K562 (cell line): ENCODE results near the gene SRPX. TPM values are rescaled to one million over a fixed set of nuclear protein-coding genes. Genes with fewer than 3 reads are reported as not detected.

Experiments used
- ATAC-seq: fragments of 200-7000 bp; cut with Tn5 transposase; 3 replicates; pipeline ENCODE4 v1.9.1; 2020; ENCODE audit warnings: moderate library complexity
- BruUV-seq: library from RNA; stranded (reverse); fragments of 400-500 nt; replicated peaks from 2 replicates; lab custom pipeline; 2021; lab: Mats Ljungman, UMichigan
- CTCF ChIA-PET: fragments of 300-600 bp; formaldehyde crosslinking; extraction: SDS; loops from one replicate; lab custom pipeline; 2021; ENCODE audit warnings: low intra/inter-chr PET ratio; lab: Yijun Ruan, JAX
- POLR2A ChIA-PET: fragments of 300-600, 350-650 bp; sonication (Branson Sonifier 250); formaldehyde crosslinking; extraction: SDS; loops from one replicate; lab custom pipeline; 2021; ENCODE audit warnings: antibody characterized with exemption, inconsistent platforms; lab: Yijun Ruan, JAX
- DNase-seq, 4 experiments: peaks; one replicate each; pipeline versions ENCODE4 v3.0.0 to v3.0.0-alpha.2; 2011 to 2018; ENCODE audit warnings: low spot score in 3 of 4, mixed read lengths in 3 of 4; ENCODE audit errors: extremely low read depth in 1 of 4
- FAIRE-seq: peaks from 2 replicates; lab custom pipeline; 2011; peaks lifted over from hg19 to GRCh38; lab: Jason Lieb, UNC
- H2AFZ ChIP-seq: 2 replicates; pipeline ENCODE4 v1.6.0; 2011; ENCODE audit warnings: low read depth, low read length, control low read depth, inconsistent platforms
- H3K27ac ChIP-seq: fragments of 200-600 bp; 3 replicates; pipeline ENCODE4 v1.8.0; 2011; ENCODE audit warnings: low read depth, mild to moderate bottlenecking, control low read depth, inconsistent platforms, low read length, moderate library complexity, mixed read lengths; ENCODE audit errors: extremely low read depth
- H3K27me3 ChIP-seq, 2 experiments: fragments of 300-600 bp in 1 of 2; 2 replicates in 1 of 2; 3 replicates in 1 of 2; pipeline versions ENCODE4 v1.6.0 to v1.8.0; 2011; ENCODE audit warnings: inconsistent platforms in 2 of 2, low read length in 2 of 2, mild to moderate bottlenecking in 1 of 2, mixed read lengths in 1 of 2, moderate library complexity in 1 of 2; ENCODE audit not compliant: control insufficient read depth in 2 of 2, insufficient read depth in 2 of 2
- H3K36me3 ChIP-seq: fragments of 300-600 bp; 3 replicates; pipeline ENCODE4 v1.8.0; 2011; ENCODE audit warnings: mild to moderate bottlenecking, low read length, inconsistent platforms; ENCODE audit not compliant: control insufficient read depth, insufficient read depth
- H3K4me1 ChIP-seq, 2 experiments: fragments of 200-600 bp in 1 of 2; replicated peaks in 1 of 2; 2 replicates in 1 of 2; 3 replicates in 1 of 2; pipeline versions ENCODE4 v1.5.1 to v1.8.0; 2011; ENCODE audit warnings: inconsistent platforms in 2 of 2, low read length in 2 of 2, mild to moderate bottlenecking in 1 of 2, mixed read lengths in 1 of 2, moderate library complexity in 1 of 2; ENCODE audit not compliant: control insufficient read depth in 2 of 2, insufficient read depth in 2 of 2
- H3K4me2 ChIP-seq: 2 replicates; pipeline ENCODE4 v1.6.1; 2011; ENCODE audit warnings: low read length, control low read depth, inconsistent platforms, mixed read lengths; ENCODE audit not compliant: insufficient read depth
- H3K4me3 ChIP-seq: fragments of 200-600 bp; sonication (generic), shearing (Covaris generic); 2 replicates; pipeline ENCODE4 v1.5.1; 2016; ENCODE audit warnings: control low read depth, inconsistent platforms
- H3K79me2 ChIP-seq: fragments of 200-600 bp; 3 replicates; pipeline ENCODE4 v1.8.0; 2011; ENCODE audit warnings: low read length, inconsistent platforms; ENCODE audit not compliant: control insufficient read depth, insufficient read depth
- H3K9ac ChIP-seq, 2 experiments: 2 replicates each; pipeline versions ENCODE4 v1.6.0 to v1.6.1; 2011; ENCODE audit warnings: low read depth in 2 of 2, low read length in 2 of 2, control low read depth in 1 of 2, inconsistent platforms in 1 of 2, mild to moderate bottlenecking in 1 of 2, mixed read lengths in 1 of 2; ENCODE audit not compliant: insufficient read depth in 1 of 2
- H3K9me1 ChIP-seq: one replicate; pipeline ENCODE4 v1.6.0; 2011; ENCODE audit warnings: inconsistent platforms, mild to moderate bottlenecking, low read length, moderate library complexity; ENCODE audit not compliant: control insufficient read depth, insufficient read depth
- H3K9me3 ChIP-seq: replicated peaks from 2 replicates; pipeline ENCODE4 v1.5.1; 2011; ENCODE audit warnings: low read depth, low read length, inconsistent platforms; ENCODE audit not compliant: control insufficient read depth, insufficient read depth
- H4K20me1 ChIP-seq: replicated peaks from 2 replicates; pipeline ENCODE4 v1.6.1; 2011; ENCODE audit warnings: low read length, inconsistent platforms, mixed read lengths; ENCODE audit not compliant: control insufficient read depth, insufficient read depth
- BMI1 ChIP-seq: fragments of 150-350 bp; IDR thresholded peaks from 2 replicates; pipeline ENCODE4 v1.6.1; 2014; ENCODE audit warnings: low read length
- ETV1 ChIP-seq: fragments of 450-650 bp; conservative IDR thresholded peaks from 2 replicates; pipeline ENCODE4 v1.6.1; 2016; ENCODE audit warnings: missing genetic modification characterization, control low read depth, low read depth, missing compliant biosample characterization
- MED1 ChIP-seq: sonication (generic); formaldehyde crosslinking; IDR thresholded peaks from 2 replicates; pipeline ENCODE4 v1.8.1; 2023; ENCODE audit warnings: missing genetic modification reagents, borderline replicate concordance
- MLX ChIP-seq, 2 experiments: fragments of 450-650 bp in 1 of 2; sonication (generic) in 1 of 2; formaldehyde crosslinking; conservative IDR thresholded peaks; 2 replicates each; pipeline versions ENCODE4 v1.4.0 to v1.8.1; 2020 to 2022; ENCODE audit warnings: mild to moderate bottlenecking in 1 of 2, missing genetic modification reagents in 1 of 2
- OTX1 ChIP-seq: fragments of 450-650 bp; formaldehyde crosslinking; IDR thresholded peaks from 2 replicates; pipeline ENCODE4 v1.4.0; 2022; ENCODE audit warnings: mild to moderate bottlenecking
- RBM22 ChIP-seq: fragments of 200-400 bp; formaldehyde crosslinking; IDR thresholded peaks from 2 replicates; pipeline ENCODE4 v1.6.1; 2018; ENCODE audit warnings: low read length, low read depth; ENCODE audit not compliant: poor library complexity, severe bottlenecking
- ZBTB33 ChIP-seq: sonication (generic); formaldehyde crosslinking; IDR thresholded peaks from 2 replicates; pipeline ENCODE4 v1.8.1; 2023; ENCODE audit warnings: mild to moderate bottlenecking, missing genetic modification reagents
- ZNF280A ChIP-seq: fragments of 450-650 bp; IDR thresholded peaks from 2 replicates; pipeline ENCODE4 v1.6.1; 2018; ENCODE audit warnings: mild to moderate bottlenecking, low read depth; ENCODE audit not compliant: partially characterized antibody
- WGBS: fragments of 100-300 bp; shearing (Covaris generic); methylation state at CpG from one replicate; pipeline ENCODE4 v1.1.6; 2016; ENCODE audit warnings: low coverage, mixed read lengths; ENCODE audit not compliant: insufficient coverage; ENCODE audit errors: missing lambda C conversion rate; 5-methylcytosine and 5-hydroxymethylcytosine counted together
- in situ Hi-C: fragments of 300-500 bp; cut with MboI; formaldehyde crosslinking; loops from 4 replicates; pipeline ENCODE4 v1.15.0; 2018; ENCODE audit warnings: inconsistent platforms, mixed read lengths
- intact Hi-C: fragments of 100-400 bp; cut with micrococcal nuclease; formaldehyde crosslinking; loops from 2 replicates; pipeline ENCODE4 v1.14.2; 2022
- polyA plus RNA-seq, 8 experiments: library from polyadenylated mRNA; depleted of rRNA in 4 of 8; stranded (reverse) in 5 of 8; unstranded in 3 of 8; fragments of >200 nt; fragmentation: Nextera tagmentation in 2 of 8; fragmentation: Illumina TruSeq in 1 of 8; extraction: Ambion mirVana in 2 of 8; extraction: Trizol in 1 of 8; gene quantifications; 2 replicates each; pipeline versions ENCODE4 v1.2.1 to v1.2.3, GENCODE V29; 2011 to 2014; ENCODE audit warnings: inconsistent platforms in 1 of 8, missing spikeins in 1 of 8
- total RNA-seq, 7 experiments: library from RNA; depleted of rRNA in 6 of 7; stranded (reverse); fragments of >200 nt in 6 of 7; fragmentation: Illumina TruSeq in 2 of 7; extraction: Trizol in 2 of 7; gene quantifications; 2 replicates each; pipeline versions ENCODE4 v1.2.1 to v1.2.3, GENCODE V29; 2011 to 2021; ENCODE audit warnings: low replicate concordance in 1 of 7
- TF ChIP-seq, protein P1 (sequence below): fragments of 250-450 bp; sonication (Bioruptor Pico); IDR thresholded peaks from 2 replicates; pipeline ENCODE4 v1.5.0; 2020; ENCODE audit warnings: mild to moderate bottlenecking

The SRPX gene
- total and polyA plus RNA-seq, 9 of the 15 experiments (the other 6 are each of a cell fraction or from before 2014, with no cell fraction given), result 0.11 to 0.77 (median 0.38) TPM; not detected in 2

GRCh38 chrX:38138157-38138891 is 82.3 kb downstream of the SRPX start:
- 0% methylated on average over 2 of the region's 2 CpGs for WGBS
- intact Hi-C loops, result no loop called here
- Histone ChIP-seq H3K27me3 (no peaks in the 10 kb centered on the region), H3K4me2 (no peak overlapping the region), H2AFZ (no peak overlapping the region), H3K9me1 (no peaks in the 10 kb centered on the region), H3K36me3 (no peaks in the 10 kb centered on the region), H3K9ac (no peak overlapping the region), H4K20me1 (no peaks in the 10 kb centered on the region), H3K9me3 (no peaks in the 10 kb centered on the region), H3K79me2 (no peaks in the 10 kb centered on the region), H3K4me1 (no peaks in the 10 kb centered on the region), H3K27ac (no peak overlapping the region), H3K4me3 (no peak overlapping the region)
- in situ Hi-C loops, result no loop called here
- no peak for FAIRE-seq
- POLR2A ChIA-PET, result no interaction called here
- ATAC-seq, result no peak
- no peak for DNase-seq
- CTCF ChIA-PET, result no interaction called here
- BruUV-seq, result no TSS peak
- TF ChIP-seq ETV1, result no peak

GRCh38 chrX:38129366-38129765 is 91.3 kb downstream of the SRPX start:
- Histone ChIP-seq H3K27ac (no peak overlapping the region), H3K27me3 (no peaks in the 10 kb centered on the region), H3K9ac (no peak overlapping the region), H3K4me3 (no peak overlapping the region), H3K9me1 (no peaks in the 10 kb centered on the region), H3K36me3 (no peaks in the 10 kb centered on the region), H3K4me1 (no peaks in the 10 kb centered on the region), H2AFZ (no peak overlapping the region), H3K9me3 (no peaks in the 10 kb centered on the region), H3K4me2 (no peak overlapping the region), H4K20me1 (no peaks in the 10 kb centered on the region), H3K79me2 (no peaks in the 10 kb centered on the region)
- ChIA-PET POLR2A (no interaction called here), CTCF (no interaction called here)
- BruUV-seq, result no TSS peak
- intact Hi-C loops, result no loop called here
- ATAC-seq (no peak), FAIRE-seq (no peak), DNase-seq (no peak)
- in situ Hi-C loops, result no loop called here
- no peak for TF ChIP-seq ZNF280A
- no peak for TF ChIP-seq OTX1 (CRISPR knock-in tag)
- no peak for TF ChIP-seq BMI1
- no peak for TF ChIP-seq RBM22
- TF ChIP-seq MED1 (CRISPR knock-in tag), result no peak
- no peak for TF ChIP-seq ZBTB33
- TF ChIP-seq, protein P1, sequence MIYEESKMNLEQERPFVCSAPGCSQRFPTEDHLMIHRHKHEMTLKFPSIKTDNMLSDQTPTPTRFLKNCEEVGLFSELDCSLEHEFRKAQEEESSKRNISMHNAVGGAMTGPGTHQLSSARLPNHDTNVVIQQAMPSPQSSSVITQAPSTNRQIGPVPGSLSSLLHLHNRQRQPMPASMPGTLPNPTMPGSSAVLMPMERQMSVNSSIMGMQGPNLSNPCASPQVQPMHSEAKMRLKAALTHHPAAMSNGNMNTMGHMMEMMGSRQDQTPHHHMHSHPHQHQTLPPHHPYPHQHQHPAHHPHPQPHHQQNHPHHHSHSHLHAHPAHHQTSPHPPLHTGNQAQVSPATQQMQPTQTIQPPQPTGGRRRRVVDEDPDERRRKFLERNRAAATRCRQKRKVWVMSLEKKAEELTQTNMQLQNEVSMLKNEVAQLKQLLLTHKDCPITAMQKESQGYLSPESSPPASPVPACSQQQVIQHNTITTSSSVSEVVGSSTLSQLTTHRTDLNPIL (CRISPR knock-in tag), result no peak
- TF ChIP-seq MLX (CRISPR knock-in tag; conservative IDR thresholded peaks at IDR 0.05), result no peak
